Activated T-cell treated with anti-CD3 and anti-CD28 coated beads, Interleukin-2, amount 50 U/mL, for 72 hours (primary cell): ENCODE measurements around the gene NEDD9. TPM values are rescaled to one million over a fixed set of nuclear protein-coding genes. Genes with fewer than 3 reads are reported as not detected.
A peak's percentile ranks its signal among the peaks of the same experiment; 100 is the strongest.

Experiments
- ATAC-seq, 2 donors: fragments of 150-1000 bp; cut with Tn5 transposase; replicated peaks in 1 of 2; 2 replicates each; pipeline ENCODE4 v1.10.0; 2021; ENCODE audit warnings: moderate library complexity in 2 of 2, mild to moderate bottlenecking in 1 of 2
- DNase-seq, 2 donors: peaks; one replicate each; pipeline ENCODE4 v3.0.0; 2021 to 2022; ENCODE audit warnings: mixed read lengths in 1 of 2
- H3K27ac Mint-ChIP-seq: one replicate; pipeline ENCODE4 v1.8.0; 2022; ENCODE audit warnings: mild to moderate bottlenecking, moderate library complexity, mixed read lengths
- H3K27me3 Mint-ChIP-seq: one replicate; pipeline ENCODE4 v1.8.0; 2022; ENCODE audit warnings: low read depth, mixed read lengths
- H3K36me3 Mint-ChIP-seq, 2 donors: one replicate each; pipeline ENCODE4 v1.8.0; 2022; ENCODE audit warnings: mixed read lengths in 2 of 2, mild to moderate bottlenecking in 1 of 2; ENCODE audit not compliant: insufficient read depth in 2 of 2
- H3K4me1 Mint-ChIP-seq: one replicate; pipeline ENCODE4 v1.8.0; 2022; ENCODE audit warnings: low read depth, mixed read lengths
- H3K4me3 Mint-ChIP-seq, 2 donors: one replicate each; pipeline ENCODE4 v1.8.0; 2022; ENCODE audit warnings: mild to moderate bottlenecking in 2 of 2, mixed read lengths in 2 of 2, moderate library complexity in 2 of 2
- H3K9me3 Mint-ChIP-seq, 2 donors: one replicate each; pipeline ENCODE4 v1.8.0; 2022; ENCODE audit warnings: mixed read lengths in 2 of 2
- total RNA-seq, 2 donors: library from RNA; stranded (reverse); gene quantifications; one replicate each; pipeline ENCODE4 v1.2.3, GENCODE V29; 2022

Gene NEDD9
- total RNA-seq, 2 donors from 2014 or later: 20.8 to 36.4 TPM

DNA sequence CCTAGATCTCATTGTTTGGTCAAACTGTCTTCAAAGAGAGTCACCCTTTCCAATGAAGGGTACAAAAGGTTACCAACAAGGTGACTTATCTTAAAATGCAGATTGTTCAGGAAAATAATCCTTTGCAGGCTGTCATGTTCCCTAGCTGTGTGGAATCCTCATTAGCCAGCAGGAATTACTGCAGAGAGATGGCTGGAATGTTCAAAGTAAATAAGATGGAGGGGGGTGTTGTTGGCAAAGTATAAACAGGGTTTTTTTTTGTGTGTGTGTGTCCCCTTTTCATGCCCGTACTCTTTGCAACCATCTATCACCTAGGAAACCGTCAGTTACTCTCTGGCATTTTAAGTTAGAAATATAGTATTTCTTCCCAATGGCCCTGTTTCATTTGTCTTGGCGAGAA, 6.5 kb downstream of the NEDD9 start:
- peaks cover 0 to 2% of the 10 kb centered on the region in 2 donors for H3K9me3 Mint-ChIP-seq
- DNase-seq (no peak), ATAC-seq (no peak)
- peaks cover 67% of the 10 kb centered on the region for H3K4me1 Mint-ChIP-seq
- peaks cover 3 to 13% of the 10 kb centered on the region in 2 donors for H3K36me3 Mint-ChIP-seq
- H3K27me3 Mint-ChIP-seq: no peaks in the 10 kb centered on the region
- H3K4me3 Mint-ChIP-seq: peak overlapping the region; percentile 21 to 60
- peak overlapping the region; percentile 68 for H3K27ac Mint-ChIP-seq

DNA sequence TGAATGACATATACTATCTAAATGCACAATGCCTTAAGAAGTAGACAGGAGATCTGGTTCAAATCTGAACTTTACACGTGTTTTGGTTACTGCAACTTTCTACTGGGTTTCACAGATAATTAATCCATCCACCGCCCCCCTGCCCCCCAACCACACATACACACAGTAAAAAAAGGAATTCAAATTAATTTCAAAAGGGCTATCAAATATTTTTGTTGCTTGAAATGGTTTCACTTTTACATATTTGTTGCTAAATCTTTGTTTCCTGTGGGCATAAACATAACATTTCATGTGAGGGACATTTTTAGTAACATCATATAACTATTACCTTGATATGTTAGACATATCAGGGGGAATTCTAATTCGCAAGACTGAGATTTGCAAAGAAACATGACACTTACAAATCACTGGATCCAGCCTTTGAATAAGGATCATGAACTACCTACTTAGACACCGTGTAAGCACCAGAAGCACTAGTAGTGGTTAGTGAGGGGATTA, 7.5 kb downstream of the NEDD9 start:
- Mint-ChIP-seq H3K27ac (peak overlapping the region; percentile 24), H3K27me3 (no peaks in the 10 kb centered on the region), H3K4me3 (peak overlapping the region; percentile 53 to 60), H3K4me1 (peaks cover 66% of the 10 kb centered on the region), H3K36me3 (peaks cover 3 to 13% of the 10 kb centered on the region in 2 donors), H3K9me3 (peaks cover 0 to 2% of the 10 kb centered on the region in 2 donors)
- DNase-seq: peak; percentile 16 to 20
- ATAC-seq: peak in 1 of 2 donors; percentile 14

DNA sequence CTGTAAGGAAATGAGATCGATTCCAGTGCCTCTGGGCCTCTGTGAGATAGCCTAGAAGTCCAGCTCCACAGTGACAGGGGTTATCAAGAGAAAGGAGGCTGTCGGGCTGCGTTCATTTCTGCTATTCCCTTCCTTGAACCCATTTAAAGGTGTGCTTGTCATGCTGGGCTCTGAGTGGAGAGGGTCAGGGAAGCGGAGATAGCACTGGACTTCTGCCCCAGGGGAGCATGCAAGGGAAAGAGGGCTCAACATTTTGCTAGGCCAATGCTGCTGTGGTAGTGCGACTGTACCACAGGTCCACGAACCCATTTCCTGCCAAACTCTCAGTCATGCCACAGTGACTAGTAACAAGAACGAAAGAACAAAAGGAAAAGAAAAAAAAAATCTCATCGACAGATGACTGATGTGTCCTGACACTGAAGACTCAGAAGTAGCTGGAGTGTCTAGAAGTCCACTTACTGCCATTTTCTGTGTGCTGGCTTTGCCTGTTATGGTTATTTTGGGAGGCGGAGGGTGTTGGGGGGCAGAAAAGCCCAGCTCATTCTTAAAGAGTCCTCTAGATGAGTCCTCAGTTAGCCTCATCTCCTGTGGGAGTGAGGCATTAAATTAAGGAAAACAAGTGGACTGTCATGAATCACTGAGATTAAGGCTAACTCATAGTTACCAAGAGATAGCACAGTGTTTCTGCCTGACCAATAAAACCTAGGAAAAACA, 8.1 kb downstream of the NEDD9 start:
- Mint-ChIP-seq H3K36me3 (peaks cover 3 to 14% of the 10 kb centered on the region in 2 donors), H3K27ac (peak overlapping the region; percentile 24), H3K9me3 (peaks cover 0 to 2% of the 10 kb centered on the region in 2 donors), H3K27me3 (no peaks in the 10 kb centered on the region), H3K4me3 (peak overlapping the region; percentile 53 to 60), H3K4me1 (peaks cover 69% of the 10 kb centered on the region)
- ATAC-seq (peak; percentile 93 to 94), DNase-seq (peak; percentile 61 to 69)

DNA sequence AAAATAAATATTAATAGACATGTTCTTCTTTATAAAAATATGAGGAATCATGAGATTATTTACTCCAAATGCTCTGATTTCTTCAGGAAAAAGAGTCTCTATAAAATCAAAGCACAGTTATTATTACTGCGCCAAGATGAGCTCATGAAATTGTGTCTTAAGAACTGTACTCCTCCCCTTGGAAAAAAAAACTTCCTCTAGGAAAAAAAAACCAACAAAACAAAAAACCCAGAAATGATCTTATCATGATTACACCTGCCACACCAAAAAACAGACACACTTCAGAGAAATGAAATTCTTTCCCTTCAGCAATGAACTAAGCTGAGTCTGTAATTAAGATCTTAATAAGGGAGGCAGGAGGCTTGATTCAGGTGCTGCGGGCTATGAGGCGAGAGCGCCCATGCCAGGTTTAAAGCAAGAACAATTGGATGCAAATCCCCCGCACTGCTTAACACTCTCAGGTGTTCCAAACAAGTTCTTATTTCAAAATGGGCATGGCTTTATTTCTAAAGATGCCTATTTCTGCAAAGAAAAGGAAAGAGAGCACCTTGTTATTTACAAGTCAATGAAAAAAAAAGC, 9.1 kb downstream of the NEDD9 start:
- H3K27ac Mint-ChIP-seq: peak overlapping the region; percentile 13
- H3K4me3 Mint-ChIP-seq: peak overlapping the region; percentile 11 to 53
- H3K27me3 Mint-ChIP-seq: no peaks in the 10 kb centered on the region
- peaks cover 79% of the 10 kb centered on the region for H3K4me1 Mint-ChIP-seq
- ATAC-seq: no peak
- no peak for DNase-seq
- peaks cover 0 to 2% of the 10 kb centered on the region in 2 donors for H3K9me3 Mint-ChIP-seq
- H3K36me3 Mint-ChIP-seq: peaks cover 3 to 16% of the 10 kb centered on the region in 2 donors

DNA sequence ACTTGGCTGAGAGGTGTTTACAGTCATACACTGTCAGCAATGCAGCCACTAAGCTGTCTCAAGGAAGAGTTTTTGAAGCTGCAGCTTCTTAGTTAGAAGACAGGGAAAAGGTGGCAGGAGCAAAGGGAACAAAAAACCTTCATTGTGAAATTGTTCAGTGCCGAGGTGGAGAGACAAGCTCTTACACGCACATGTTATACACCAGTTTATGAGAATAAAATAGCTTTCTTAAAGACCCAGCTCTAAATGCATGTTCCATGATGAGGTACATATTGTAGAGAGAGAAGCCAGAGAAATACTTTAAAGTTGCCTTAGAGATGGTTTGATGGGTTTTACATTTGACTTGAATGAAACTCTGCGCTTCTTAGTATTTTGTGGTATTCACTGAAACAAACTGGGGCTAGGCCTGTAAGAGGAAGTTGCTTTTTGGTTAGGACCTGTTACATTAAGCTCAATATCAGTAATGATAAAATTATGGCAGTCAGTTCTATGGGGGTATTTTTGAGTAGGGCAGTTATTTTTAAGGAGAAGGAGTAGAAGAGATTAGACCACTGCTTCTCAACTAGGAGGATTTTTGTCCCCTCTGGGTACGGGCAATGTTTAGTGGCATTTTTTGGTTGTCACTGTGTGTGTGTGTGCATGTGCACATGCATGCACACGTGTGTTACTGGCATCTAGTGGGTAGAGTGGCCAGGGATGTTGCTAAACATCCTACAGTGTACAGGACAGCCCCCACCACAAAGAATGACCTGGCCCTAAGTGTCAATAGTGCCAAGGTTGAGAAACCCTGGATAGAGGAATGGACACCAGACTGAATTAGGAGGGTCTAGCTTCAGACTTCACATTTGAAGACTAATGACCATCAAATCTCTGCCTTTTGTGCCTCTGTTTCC, 9.8 kb downstream of the NEDD9 start:
- peak overlapping the region; percentile 25 to 79 for H3K4me3 Mint-ChIP-seq
- ATAC-seq (no peak), DNase-seq (no peak)
- H3K9me3 Mint-ChIP-seq: peaks cover 0 to 2% of the 10 kb centered on the region in 2 donors
- peaks cover 3 to 14% of the 10 kb centered on the region in 2 donors for H3K36me3 Mint-ChIP-seq
- H3K4me1 Mint-ChIP-seq: peaks cover 79% of the 10 kb centered on the region
- H3K27me3 Mint-ChIP-seq: no peaks in the 10 kb centered on the region
- peak overlapping the region; percentile 66 for H3K27ac Mint-ChIP-seq

DNA sequence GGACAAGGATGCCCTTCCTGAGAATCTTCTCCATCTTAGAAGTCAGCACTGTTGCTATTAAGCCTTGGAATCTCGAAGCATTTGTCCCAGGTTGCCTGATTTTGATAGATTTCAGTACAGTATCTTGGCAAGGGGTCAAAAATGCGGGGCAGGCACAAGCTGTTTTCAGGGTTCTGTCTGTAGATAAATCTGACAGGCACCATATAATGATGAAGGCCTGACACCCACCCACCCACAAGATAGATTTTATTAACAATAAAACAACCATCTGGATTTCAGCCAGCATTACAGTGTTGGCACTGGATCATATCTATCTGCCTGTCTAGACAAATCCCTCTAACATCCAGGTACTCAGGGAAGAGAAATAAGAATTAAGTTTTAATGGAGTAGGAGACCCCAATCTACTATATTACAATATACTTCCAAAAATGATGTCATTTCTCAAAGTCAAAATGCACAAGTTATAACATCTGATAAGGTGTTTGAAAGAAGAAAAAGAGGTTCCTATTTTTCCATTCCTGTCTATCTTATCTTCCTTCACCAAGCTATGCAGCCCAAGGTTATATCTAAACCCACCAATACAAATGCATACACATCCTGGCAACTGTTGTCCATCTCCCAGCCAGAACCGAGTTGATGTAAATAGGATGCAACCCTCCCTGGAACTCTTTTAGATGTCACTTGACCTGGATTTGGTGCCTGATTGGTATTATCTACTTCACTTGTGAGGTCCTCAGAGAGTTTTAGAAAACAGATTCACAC, 10.7 kb downstream of the NEDD9 start:
- Mint-ChIP-seq H3K36me3 (peaks cover 3 to 13% of the 10 kb centered on the region in 2 donors), H3K27ac (peak overlapping the region; percentile 38), H3K9me3 (peaks cover 0 to 2% of the 10 kb centered on the region in 2 donors)

DNA sequence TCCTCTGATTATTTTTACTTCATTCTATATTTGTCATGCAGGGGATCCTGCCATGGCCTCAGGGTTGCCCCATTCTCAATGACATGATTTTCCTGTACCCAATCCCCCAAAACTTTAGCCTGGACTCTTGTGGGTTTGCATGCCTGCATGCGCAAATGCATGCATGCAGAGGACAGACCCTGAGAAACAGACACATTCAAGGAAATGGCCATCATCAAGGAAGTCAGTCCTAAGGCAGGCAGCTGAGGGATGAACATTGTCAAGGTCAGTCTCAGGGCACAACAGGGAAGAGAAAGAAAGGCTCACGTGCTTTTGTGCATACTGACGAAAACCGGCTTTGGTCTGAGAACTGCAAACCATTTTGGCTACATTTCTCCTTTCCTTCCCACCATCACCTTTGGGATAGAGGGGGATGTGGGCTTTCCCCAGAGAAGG, 13.1 kb downstream of the NEDD9 start:
- H3K9me3 Mint-ChIP-seq: no peaks in the 10 kb centered on the region
- H3K4me3 Mint-ChIP-seq: no peak overlapping the region
- H3K27ac Mint-ChIP-seq: peak overlapping the region; percentile 5
- DNase-seq: no peak
- ATAC-seq: no peak
- H3K4me1 Mint-ChIP-seq: peaks cover 67% of the 10 kb centered on the region
- H3K36me3 Mint-ChIP-seq: peaks cover 0 to 6% of the 10 kb centered on the region in 2 donors
- no peaks in the 10 kb centered on the region for H3K27me3 Mint-ChIP-seq

More for the DNA sequence above, 10.7 kb downstream of the NEDD9 start:
- ATAC-seq (no peak), DNase-seq (no peak)
- peaks cover 83% of the 10 kb centered on the region for H3K4me1 Mint-ChIP-seq
- H3K4me3 Mint-ChIP-seq: peak overlapping the region in 1 of 2 donors; percentile 79
- no peaks in the 10 kb centered on the region for H3K27me3 Mint-ChIP-seq

DNA sequence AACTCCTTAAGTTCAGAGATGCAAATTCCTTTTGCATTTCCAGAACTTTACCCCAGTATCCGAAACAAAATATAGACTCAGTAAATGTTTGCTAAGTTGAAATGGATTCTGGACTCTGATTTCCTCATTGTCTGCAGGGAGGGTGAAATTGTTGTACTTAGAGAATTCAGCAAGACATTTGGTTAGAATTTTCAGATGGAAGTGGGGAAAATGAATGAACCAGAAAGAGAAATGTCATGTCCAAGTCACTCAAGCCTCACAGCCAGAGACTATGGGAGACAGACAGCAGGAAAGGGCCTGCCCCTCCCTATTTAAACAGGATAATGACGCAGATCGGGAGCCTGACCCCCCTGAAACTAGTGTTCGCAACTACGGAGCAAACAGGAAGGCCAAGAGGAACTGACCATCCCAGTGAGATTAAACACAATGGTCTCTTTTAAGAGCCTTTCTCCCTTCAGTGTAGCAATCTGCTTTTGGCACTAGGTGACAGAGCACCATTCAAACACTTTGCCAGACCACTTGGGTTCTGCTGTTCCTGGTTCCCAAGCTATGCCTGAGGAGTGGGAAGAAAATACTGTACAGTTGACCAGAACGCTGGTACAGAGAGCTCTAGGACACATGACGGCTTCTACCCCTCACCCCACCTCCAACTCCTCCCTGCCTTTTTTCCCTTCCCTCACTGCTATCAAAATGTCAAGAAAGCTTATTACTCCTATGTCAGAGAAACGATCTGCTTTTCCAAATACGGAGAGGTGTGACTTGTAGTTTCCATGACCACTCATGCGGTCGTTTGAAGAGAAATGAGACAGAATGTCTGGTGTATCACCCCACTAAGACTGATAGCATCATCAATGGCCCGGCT, 13.7 kb downstream of the NEDD9 start:
- DNase-seq: peak; percentile 8 to 22
- Mint-ChIP-seq H3K27me3 (no peaks in the 10 kb centered on the region), H3K4me3 (no peak overlapping the region), H3K4me1 (peaks cover 60% of the 10 kb centered on the region), H3K36me3 (peaks cover 0 to 4% of the 10 kb centered on the region in 2 donors), H3K27ac (no peak overlapping the region), H3K9me3 (no peaks in the 10 kb centered on the region)
- peak; percentile 58 to 62 for ATAC-seq

DNA sequence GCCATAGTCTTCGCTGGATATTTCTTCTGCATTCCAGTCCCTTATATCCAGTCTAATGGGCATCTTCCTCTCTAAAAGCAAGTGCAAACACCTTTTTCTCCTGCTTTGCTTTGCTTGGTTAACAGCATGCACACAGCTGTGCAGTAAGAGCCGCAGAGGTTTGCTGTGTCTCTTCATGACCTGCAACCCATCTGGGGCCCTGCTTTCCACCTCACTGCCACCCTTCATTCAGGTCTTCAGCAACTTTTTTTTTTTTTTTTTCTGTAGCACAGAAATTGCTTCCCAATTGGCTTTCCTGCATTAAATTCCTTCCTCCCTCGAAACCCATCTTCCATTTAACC, 14.4 kb downstream of the NEDD9 start:
- Mint-ChIP-seq H3K4me3 (no peak overlapping the region), H3K4me1 (peaks cover 53% of the 10 kb centered on the region), H3K27me3 (no peaks in the 10 kb centered on the region), H3K9me3 (no peaks in the 10 kb centered on the region), H3K27ac (no peak overlapping the region), H3K36me3 (peaks cover 0 to 6% of the 10 kb centered on the region in 2 donors)
- no peak for DNase-seq
- ATAC-seq: no peak

DNA sequence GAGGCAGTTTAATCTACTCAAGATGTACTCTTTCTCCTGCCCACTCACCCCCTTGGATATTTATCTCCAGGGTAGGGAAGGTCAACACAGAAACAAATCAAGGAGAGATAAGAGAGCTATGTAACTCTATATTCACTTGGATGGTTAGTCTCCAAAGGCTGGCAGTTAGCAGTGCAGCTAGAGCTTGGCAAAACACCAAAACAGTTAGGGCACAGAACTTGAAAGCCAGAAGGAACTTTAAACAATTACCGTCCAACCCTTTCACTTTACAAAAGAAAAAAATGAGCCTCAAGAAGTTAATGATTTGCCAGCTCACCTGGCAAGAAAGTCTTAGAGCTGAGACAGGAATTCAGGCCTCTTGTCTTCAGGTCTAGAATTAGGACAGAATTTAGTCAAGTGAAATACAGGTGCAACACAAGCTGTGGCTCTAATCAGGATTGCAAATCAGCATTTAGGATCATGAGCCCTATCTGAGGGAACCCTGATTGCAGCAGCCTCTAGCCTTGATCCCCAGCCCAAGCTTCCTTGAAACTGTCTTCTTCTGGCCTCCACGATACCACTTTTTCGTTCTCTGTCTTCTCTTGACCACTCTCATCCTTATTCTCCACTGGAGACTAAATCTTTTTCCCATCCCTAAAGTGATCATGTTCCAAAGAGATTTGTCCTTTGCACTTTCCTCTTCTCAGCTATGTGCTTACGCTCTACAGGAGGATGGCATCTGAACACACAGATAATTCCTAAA, 14.9 kb downstream of the NEDD9 start:
- no peak overlapping the region for H3K27ac Mint-ChIP-seq
- H3K9me3 Mint-ChIP-seq: no peaks in the 10 kb centered on the region
- no peak overlapping the region for H3K4me3 Mint-ChIP-seq
- no peak for DNase-seq
- no peak for ATAC-seq
- H3K36me3 Mint-ChIP-seq: peaks cover 5 to 8% of the 10 kb centered on the region in 2 donors
- H3K4me1 Mint-ChIP-seq: peaks cover 53% of the 10 kb centered on the region
- no peaks in the 10 kb centered on the region for H3K27me3 Mint-ChIP-seq

DNA sequence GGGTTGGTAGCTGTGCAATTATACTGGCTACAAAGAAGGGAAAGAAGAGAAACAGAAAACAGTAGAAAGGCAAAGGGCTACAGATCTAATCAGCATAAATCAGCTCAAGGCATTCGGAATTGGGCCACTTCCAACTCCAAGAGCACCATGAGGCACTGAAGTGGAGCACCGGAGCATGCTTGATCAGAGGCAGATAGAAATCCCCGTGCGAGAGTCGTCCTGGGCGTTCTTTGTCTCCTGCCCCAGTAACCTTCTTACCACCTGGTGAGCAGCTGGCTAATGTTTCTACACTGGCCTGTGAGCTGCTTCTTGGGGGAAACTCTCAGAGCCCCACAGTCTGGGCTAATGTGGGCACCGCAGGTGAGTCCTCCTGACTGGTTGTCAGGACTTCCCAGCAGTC, 16.7 kb downstream of the NEDD9 start:
- Mint-ChIP-seq H3K4me1 (peaks cover 60% of the 10 kb centered on the region), H3K36me3 (peaks cover 6 to 11% of the 10 kb centered on the region in 2 donors), H3K4me3 (no peak overlapping the region), H3K27ac (no peak overlapping the region), H3K9me3 (no peaks in the 10 kb centered on the region), H3K27me3 (no peaks in the 10 kb centered on the region)
- DNase-seq (no peak), ATAC-seq (no peak)
